OCI-LY7 (cell line): ENCODE data around the gene WDFY4. TPM values are rescaled to one million over a fixed set of nuclear protein-coding genes. Genes with fewer than 3 reads are reported as not detected.

ENCODE experiments used
- BruUV-seq: library from RNA; stranded (reverse); fragments of 400-500 nt; replicated peaks from 2 replicates; lab custom pipeline; 2021; lab: Mats Ljungman, UMichigan
- CTCF ChIA-PET: fragments of 300-600 bp; sonication (Branson Sonifier 250); formaldehyde crosslinking; loops from one replicate; lab custom pipeline; 2022; ENCODE audit warnings: antibody characterized with exemption; ENCODE audit not compliant: unreplicated experiment; lab: Charles Lee
- POLR2A ChIA-PET: fragments of 300-600 bp; sonication (Branson Sonifier 250); formaldehyde crosslinking; loops from one replicate; lab custom pipeline; 2022; ENCODE audit warnings: antibody characterized with exemption; lab: Charles Lee
- DNase-seq: peaks from one replicate; pipeline ENCODE4 v3.0.0-alpha.2; 2015; ENCODE audit warnings: low spot score
- H2AFZ ChIP-seq: fragments of 200-600 bp; sonication (generic), shearing (Covaris generic); 2 replicates; pipeline ENCODE4 v1.6.1; 2014; ENCODE audit warnings: mild to moderate bottlenecking, antibody characterized with exemption, low read length, moderate library complexity
- H3K27ac ChIP-seq: fragments of 200-600 bp; sonication (generic); 2 replicates; pipeline ENCODE4 v1.5.1; 2014; ENCODE audit warnings: mixed run types, low read depth, mild to moderate bottlenecking, moderate library complexity, low read length, inconsistent platforms; ENCODE audit not compliant: poor library complexity, severe bottlenecking
- H3K36me3 ChIP-seq: fragments of 200-600 bp; sonication (generic); 2 replicates; pipeline ENCODE4 v1.6.1; 2014; ENCODE audit warnings: mild to moderate bottlenecking, antibody characterized with exemption, low read length, moderate library complexity, mixed read lengths; ENCODE audit not compliant: insufficient read depth
- H3K4me1 ChIP-seq: fragments of 200-600 bp; sonication (generic); 2 replicates; pipeline ENCODE4 v1.5.1; 2014; ENCODE audit warnings: mild to moderate bottlenecking, low read length; ENCODE audit not compliant: insufficient read depth, poor library complexity, severe bottlenecking
- H3K4me2 ChIP-seq: fragments of 200-600 bp; sonication (generic); 2 replicates; pipeline ENCODE4 v1.6.1; 2014; ENCODE audit warnings: mild to moderate bottlenecking, low read length
- H3K4me3 ChIP-seq: fragments of 200-600 bp; sonication (generic); 2 replicates; pipeline ENCODE4 v1.5.1; 2014; ENCODE audit warnings: mild to moderate bottlenecking, low read depth, low read length; ENCODE audit not compliant: poor library complexity, severe bottlenecking
- H3K79me2 ChIP-seq: fragments of 200-600 bp; sonication (generic); 2 replicates; pipeline ENCODE4 v1.6.1; 2016; ENCODE audit warnings: low read depth, mild to moderate bottlenecking, low read length, moderate library complexity, mixed read lengths; ENCODE audit not compliant: insufficient read depth
- H3K9me2 ChIP-seq: fragments of 200-600 bp; sonication (generic); 2 replicates; pipeline ENCODE4 v1.6.1; 2016; ENCODE audit warnings: mild to moderate bottlenecking, low read length, mixed read lengths; ENCODE audit not compliant: insufficient read depth
- H3K9me3 ChIP-seq: fragments of 200-600 bp; sonication (generic); 2 replicates; pipeline ENCODE4 v1.6.1; 2014; ENCODE audit warnings: mild to moderate bottlenecking, mixed run types, low read length, mixed read lengths
- H4K20me1 ChIP-seq: fragments of 200-600 bp; sonication (generic); 2 replicates; pipeline ENCODE4 v1.6.1; 2014; ENCODE audit warnings: mild to moderate bottlenecking, antibody characterized with exemption, low read length, moderate library complexity, mixed read lengths; ENCODE audit not compliant: insufficient read depth
- CTCF ChIP-seq: fragments of 200-600 bp; sonication (generic); conservative IDR thresholded peaks from 2 replicates; pipeline ENCODE4 v1.5.1; 2014; ENCODE audit warnings: mild to moderate bottlenecking, antibody characterized with exemption, low read length, moderate library complexity, mixed read lengths
- EZH2phosphoT487 ChIP-seq: fragments of 200-600 bp; sonication (generic); IDR thresholded peaks from 2 replicates; pipeline ENCODE4 v1.6.1; 2018; ENCODE audit warnings: low read depth, borderline replicate concordance, mild to moderate bottlenecking, mixed run types, antibody characterized with exemption, low read length, moderate library complexity, mixed read lengths
- intact Hi-C: fragments of 100-400 bp; cut with micrococcal nuclease; formaldehyde crosslinking; loops from one replicate; pipeline ENCODE4 v1.10.0; 2022; ENCODE audit not compliant: unreplicated experiment
- total RNA-seq, 2 experiments: library from RNA; depleted of rRNA in 1 of 2; stranded (reverse); fragments of >200 nt in 1 of 2; shearing (Covaris generic) in 1 of 2; gene quantifications; 2 replicates each; pipeline ENCODE4 v1.2.3, GENCODE V29; 2014 to 2022

Gene WDFY4
- total RNA-seq, 2 experiments from 2014 or later: 51.5 to 85.6 TPM

GRCh38 chr10:48839809-48840679 lies 155.4 kb downstream of the WDFY4 start:
- no TSS peak for BruUV-seq
- CTCF ChIA-PET: no interaction called here
- intact Hi-C loops: no loop called here

GRCh38 chr10:48842231-48842630 lies 157.6 kb downstream of the WDFY4 start:
- no peaks in the 10 kb centered on the region for H3K9me3 ChIP-seq
- intact Hi-C loops: no loop called here
- no peak overlapping the region for H2AFZ ChIP-seq
- no peak overlapping the region for H3K27ac ChIP-seq
- no peaks in the 10 kb centered on the region for H3K79me2 ChIP-seq
- DNase-seq: no peak
- POLR2A ChIA-PET: interaction anchor here (0.6 kb wide), 1 partner anchor 420 kb away, joined by 3 read pairs; no protein-coding TSS in a partner anchor
- H3K4me3 ChIP-seq: no peak overlapping the region
- no TSS peak for BruUV-seq
- no peaks in the 10 kb centered on the region for H3K4me1 ChIP-seq
- no peaks in the 10 kb centered on the region for H3K9me2 ChIP-seq
- TF ChIP-seq CTCF: no peak
- H3K36me3 ChIP-seq: peaks cover 64% of the 10 kb centered on the region
- H3K4me2 ChIP-seq: no peak overlapping the region
- CTCF ChIA-PET: interaction anchor here (1.0 kb wide), 1 partner anchor 186 kb away, joined by 3 read pairs; no protein-coding TSS in a partner anchor
- no peaks in the 10 kb centered on the region; the same call in 1 of the 2 replicates for H4K20me1 ChIP-seq

More at GRCh38 chr10:48839809-48840679, 155.4 kb downstream of the WDFY4 start:
- no peaks in the 10 kb centered on the region for H3K4me1 ChIP-seq
- POLR2A ChIA-PET: no interaction called here
- no peak overlapping the region for H3K4me2 ChIP-seq
- no peaks in the 10 kb centered on the region for H3K79me2 ChIP-seq
- DNase-seq: no peak
- no peak for TF ChIP-seq CTCF
- TF ChIP-seq EZH2phosphoT487: no peak
- no peaks in the 10 kb centered on the region for H3K9me3 ChIP-seq
- no peak overlapping the region for H3K27ac ChIP-seq
- no peaks in the 10 kb centered on the region; the same call in 1 of the 2 replicates for H4K20me1 ChIP-seq
- no peak overlapping the region for H3K4me3 ChIP-seq
- H2AFZ ChIP-seq: no peak overlapping the region
- H3K9me2 ChIP-seq: no peaks in the 10 kb centered on the region
- H3K36me3 ChIP-seq: peaks cover 85% of the 10 kb centered on the region

GRCh38 chr10:48843198-48843597 lies 158.5 kb downstream of the WDFY4 start:
- no peaks in the 10 kb centered on the region; the same call in 1 of the 2 replicates for H4K20me1 ChIP-seq
- ChIA-PET POLR2A (no interaction called here), CTCF (no interaction called here)
- H3K9me2 ChIP-seq: no peaks in the 10 kb centered on the region
- no peak for DNase-seq
- no peaks in the 10 kb centered on the region for H3K79me2 ChIP-seq
- H3K4me3 ChIP-seq: no peak overlapping the region
- H3K4me2 ChIP-seq: no peak overlapping the region
- BruUV-seq: no TSS peak
- H3K9me3 ChIP-seq: no peaks in the 10 kb centered on the region
- peaks cover 61% of the 10 kb centered on the region for H3K36me3 ChIP-seq
- intact Hi-C loops: no loop called here
- H3K4me1 ChIP-seq: no peaks in the 10 kb centered on the region
- no peak for TF ChIP-seq EZH2phosphoT487
- TF ChIP-seq CTCF: no peak
- H2AFZ ChIP-seq: no peak overlapping the region
- no peak overlapping the region for H3K27ac ChIP-seq
